ENCODE results near the gene CCSER1. TPM values are rescaled to one million over a fixed set of nuclear protein-coding genes. Genes with fewer than 3 reads are reported as not detected.

CCSER1 gene
- total and polyA plus RNA-seq, 4 donors, result 0.18 to 2.3 (median 1.2) TPM

DNA sequence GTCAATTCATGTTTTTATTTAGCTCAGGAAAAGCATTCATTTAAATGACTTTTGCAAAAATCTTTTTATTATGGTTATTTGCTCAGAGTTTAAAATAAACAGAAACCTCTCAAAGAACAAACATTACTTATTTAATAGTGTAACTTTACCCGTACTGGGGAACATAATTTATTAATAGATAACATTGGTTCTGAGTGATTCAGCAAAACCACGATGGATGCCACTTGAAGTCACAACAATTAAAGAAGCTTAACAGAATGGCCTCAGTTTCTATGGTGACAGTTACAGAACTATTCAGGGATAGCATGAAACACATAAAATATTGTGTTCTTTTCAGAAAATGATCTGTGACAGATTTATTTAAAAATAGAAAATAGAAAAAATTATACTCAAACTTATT is 368.7 kb downstream of the CCSER1 start:
- Histone ChIP-seq H3K9me3 (ENCODE audit: control insufficient read depth in 4 of 4, low read length in 3 of 4) (no peaks in the 10 kb centered on the region), H3K4me1 (ENCODE audit: control insufficient read depth in 4 of 4, insufficient read depth in 4 of 4, low read length in 3 of 4) (no peaks in the 10 kb centered on the region), H3K4me3 (ENCODE audit: low read depth in 1 of 3, low read length in 3 of 3) (no peak overlapping the region), H3K27me3 (ENCODE audit: control insufficient read depth in 4 of 4, insufficient read depth in 4 of 4, low read length in 3 of 4) (no peaks in the 10 kb centered on the region), H3K27ac (ENCODE audit: low read depth in 1 of 2, low read length in 2 of 2) (no peak overlapping the region), H3K9ac (ENCODE audit: low read depth in 1 of 2, low read length in 2 of 2) (no peak overlapping the region), H3K36me3 (ENCODE audit: control insufficient read depth in 4 of 4, insufficient read depth in 3 of 4, low read depth in 1 of 4, low read length in 3 of 4) (no peaks in the 10 kb centered on the region)
- WGBS, result 42% methylated on average over 2 of the region's 2 CpGs
- no peak for DNase-seq (ENCODE audit: low spot score)
- TF ChIP-seq SP1 (IDR thresholded peaks at IDR 0.05) (no peak), REST (IDR thresholded peaks at IDR 0.05) (no peak), RXRA (IDR thresholded peaks at IDR 0.05) (no peak), HNF4A (conservative IDR thresholded peaks at IDR 0.05) (no peak), CTCF (IDR thresholded peaks at IDR 0.05; ENCODE audit: low read depth, low read length, missing input control) (no peak), RAD21 (IDR thresholded peaks at IDR 0.05) (no peak), TAF1 (conservative IDR thresholded peaks at IDR 0.05) (no peak), JUND (IDR thresholded peaks at IDR 0.05) (no peak)
- TF ChIP-seq, protein P1, sequence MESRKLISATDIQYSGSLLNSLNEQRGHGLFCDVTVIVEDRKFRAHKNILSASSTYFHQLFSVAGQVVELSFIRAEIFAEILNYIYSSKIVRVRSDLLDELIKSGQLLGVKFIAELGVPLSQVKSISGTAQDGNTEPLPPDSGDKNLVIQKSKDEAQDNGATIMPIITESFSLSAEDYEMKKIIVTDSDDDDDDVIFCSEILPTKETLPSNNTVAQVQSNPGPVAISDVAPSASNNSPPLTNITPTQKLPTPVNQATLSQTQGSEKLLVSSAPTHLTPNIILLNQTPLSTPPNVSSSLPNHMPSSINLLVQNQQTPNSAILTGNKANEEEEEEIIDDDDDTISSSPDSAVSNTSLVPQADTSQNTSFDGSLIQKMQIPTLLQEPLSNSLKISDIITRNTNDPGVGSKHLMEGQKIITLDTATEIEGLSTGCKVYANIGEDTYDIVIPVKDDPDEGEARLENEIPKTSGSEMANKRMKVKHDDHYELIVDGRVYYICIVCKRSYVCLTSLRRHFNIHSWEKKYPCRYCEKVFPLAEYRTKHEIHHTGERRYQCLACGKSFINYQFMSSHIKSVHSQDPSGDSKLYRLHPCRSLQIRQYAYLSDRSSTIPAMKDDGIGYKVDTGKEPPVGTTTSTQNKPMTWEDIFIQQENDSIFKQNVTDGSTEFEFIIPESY (IDR thresholded peaks at IDR 0.05), result no peak

- H3K27me3 ChIP-seq (ENCODE audit: control insufficient read depth in 4 of 4, insufficient read depth in 4 of 4, low read length in 3 of 4), result no peaks in the 10 kb centered on the region
- WGBS, result 88% methylated on average over 2 of the region's 2 CpGs
- DNase-seq (ENCODE audit: low spot score), result no peak
- no peak overlapping the region for H3K27ac ChIP-seq (ENCODE audit: low read depth in 1 of 2, low read length in 2 of 2)
- no peaks in the 10 kb centered on the region for H3K4me1 ChIP-seq (ENCODE audit: control insufficient read depth in 4 of 4, insufficient read depth in 4 of 4, low read length in 3 of 4)
- H3K9ac ChIP-seq (ENCODE audit: low read depth in 1 of 2, low read length in 2 of 2), result no peak overlapping the region
- no peak overlapping the region for H3K4me3 ChIP-seq (ENCODE audit: low read depth in 1 of 3, low read length in 3 of 3)
- no peaks in the 10 kb centered on the region for H3K36me3 ChIP-seq (ENCODE audit: control insufficient read depth in 4 of 4, insufficient read depth in 3 of 4, low read depth in 1 of 4, low read length in 3 of 4)
- no peaks in the 10 kb centered on the region for H3K9me3 ChIP-seq (ENCODE audit: control insufficient read depth in 4 of 4, low read length in 3 of 4)
- no peak for TF ChIP-seq REST (IDR thresholded peaks at IDR 0.05)
- TF ChIP-seq GABPA (IDR thresholded peaks at IDR 0.05 in 1 of 2, conservative IDR thresholded peaks at IDR 0.05 in 1 of 2), result no peak
- TF ChIP-seq FOXA1 (IDR thresholded peaks at IDR 0.05), result no peak
- no peak for TF ChIP-seq YY1 (IDR thresholded peaks at IDR 0.05)
- TF ChIP-seq TAF1 (conservative IDR thresholded peaks at IDR 0.05), result no peak
These were observed 371.0 kb downstream of the CCSER1 start for GRCh38 chr4:90498175-90498574.

Data from liver (tissue), 9 donors.